HuH-7 (cell line): ENCODE data around the gene HES5.
"Not testable (repeated sequence)": the region's sequence is repeated elsewhere in the genome, so short reads cannot be mapped to it uniquely, and the experiment has no call there.

Source experiments
- DNase-seq: peaks from one replicate; pipeline ENCODE4 v3.0.0; 2011; ENCODE audit warnings: low spot score

Gene HES5

DNA sequence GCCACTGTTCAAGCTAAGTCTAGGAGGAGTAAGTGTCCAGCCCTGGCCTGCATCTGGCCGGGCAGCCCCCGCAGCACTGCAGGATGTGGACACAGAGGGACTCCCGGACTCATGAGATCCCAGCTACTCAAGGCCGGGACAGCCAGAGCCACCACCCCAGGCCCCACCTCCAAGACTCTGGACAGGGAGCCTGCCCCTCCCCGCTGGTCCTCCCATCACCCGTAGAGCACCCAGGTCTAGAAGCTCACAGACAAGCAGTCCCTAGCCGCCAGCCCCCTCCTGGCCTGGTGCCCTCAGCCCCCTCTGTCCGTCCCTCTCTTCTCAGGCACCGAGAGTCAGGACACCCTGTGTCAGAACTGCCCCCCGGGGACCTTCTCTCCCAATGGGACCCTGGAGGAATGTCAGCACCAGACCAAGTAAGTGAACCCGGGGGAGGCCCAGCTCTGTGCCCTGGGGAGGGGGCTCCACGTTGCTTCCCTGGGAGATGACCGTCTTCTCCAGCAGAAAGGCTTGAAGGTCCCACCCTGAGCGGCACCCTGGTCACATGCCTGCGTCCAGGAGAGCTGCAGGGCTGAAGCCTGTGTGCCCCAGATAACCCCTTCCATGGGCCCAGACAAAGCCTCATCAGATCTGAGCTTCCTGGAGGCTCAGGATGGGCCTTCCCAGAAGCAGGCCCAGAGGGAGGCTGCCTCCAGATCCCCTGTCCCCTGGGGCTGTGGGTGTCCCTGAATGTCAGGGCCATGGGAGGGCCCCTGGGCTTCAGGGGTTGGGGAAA, 30.4 kb upstream of the HES5 start:
- DNase-seq, result no peak

DNA sequence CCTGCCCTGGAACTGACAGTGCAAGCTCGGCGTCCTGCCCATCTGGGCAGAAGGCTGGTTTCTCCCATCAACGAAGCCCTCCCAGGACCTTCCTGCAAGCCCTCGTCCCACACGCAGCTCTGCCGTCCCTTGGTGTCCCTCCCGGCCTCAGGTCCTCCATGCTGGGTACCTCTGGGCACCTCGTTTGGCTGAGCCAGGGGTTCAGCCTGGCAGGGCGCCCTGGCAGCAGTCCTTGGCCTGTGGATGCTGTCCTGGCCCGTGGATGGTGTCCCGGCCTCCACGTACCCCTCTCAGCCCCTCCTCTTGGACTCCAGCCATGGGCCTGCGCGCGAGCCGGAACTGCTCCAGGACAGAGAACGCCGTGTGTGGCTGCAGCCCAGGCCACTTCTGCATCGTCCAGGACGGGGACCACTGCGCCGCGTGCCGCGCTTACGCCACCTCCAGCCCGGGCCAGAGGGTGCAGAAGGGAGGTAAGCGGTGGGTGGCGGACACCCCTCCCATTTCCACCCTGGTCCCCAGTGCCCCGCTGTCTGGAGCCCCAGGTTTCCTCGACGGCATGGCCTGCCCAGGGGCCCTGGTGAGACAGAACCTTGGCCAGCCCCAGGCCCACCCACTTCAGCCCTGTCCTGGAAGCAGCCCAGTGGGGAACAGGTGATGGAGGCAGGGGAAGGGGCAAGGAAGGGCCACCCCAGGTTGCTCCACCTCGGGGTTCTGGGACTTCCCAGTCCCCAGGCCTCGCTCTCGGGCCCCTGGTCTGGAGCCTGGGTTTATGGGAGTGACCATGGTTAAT, 29.6 kb upstream of the HES5 start:
- DNase-seq, result no peak

DNA sequence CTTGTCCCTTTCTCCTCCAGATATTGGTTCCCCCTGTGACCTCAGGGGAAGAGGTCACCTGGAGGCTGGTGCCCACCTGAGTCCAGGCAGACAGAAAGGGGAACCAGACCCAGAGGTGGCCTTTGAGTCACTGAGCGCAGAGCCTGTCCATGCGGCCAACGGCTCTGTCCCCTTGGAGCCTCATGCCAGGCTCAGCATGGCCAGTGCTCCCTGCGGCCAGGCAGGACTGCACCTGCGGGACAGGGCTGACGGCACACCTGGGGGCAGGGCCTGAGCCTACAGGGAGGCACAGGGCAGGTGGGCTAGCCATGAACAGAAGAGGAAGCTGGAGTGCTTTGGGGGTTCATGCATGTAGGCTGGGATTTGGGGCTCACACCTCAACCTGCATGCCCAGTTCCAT, 28.8 kb upstream of the HES5 start:
- no peak for DNase-seq

DNA sequence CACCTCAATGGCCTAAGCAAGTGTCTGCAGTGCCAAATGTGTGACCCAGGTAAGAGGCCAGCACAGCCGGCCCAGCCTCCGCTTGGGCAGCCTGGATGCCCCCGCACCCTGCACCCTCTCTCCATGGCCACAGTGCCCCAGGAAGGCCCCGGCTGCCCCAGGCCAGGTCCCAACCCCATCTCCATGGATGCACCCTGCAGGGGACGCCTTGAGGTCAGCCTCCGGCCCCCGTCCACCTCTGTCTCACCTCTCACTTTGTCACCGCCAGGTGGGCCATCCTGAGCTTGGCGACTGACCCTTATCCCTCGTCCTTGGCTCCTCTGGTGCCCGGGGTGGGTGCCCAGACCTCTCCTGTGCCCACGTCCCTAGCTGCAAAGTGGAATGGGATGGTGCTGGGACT, 28.4 kb upstream of the HES5 start:
- DNase-seq, result no peak

DNA sequence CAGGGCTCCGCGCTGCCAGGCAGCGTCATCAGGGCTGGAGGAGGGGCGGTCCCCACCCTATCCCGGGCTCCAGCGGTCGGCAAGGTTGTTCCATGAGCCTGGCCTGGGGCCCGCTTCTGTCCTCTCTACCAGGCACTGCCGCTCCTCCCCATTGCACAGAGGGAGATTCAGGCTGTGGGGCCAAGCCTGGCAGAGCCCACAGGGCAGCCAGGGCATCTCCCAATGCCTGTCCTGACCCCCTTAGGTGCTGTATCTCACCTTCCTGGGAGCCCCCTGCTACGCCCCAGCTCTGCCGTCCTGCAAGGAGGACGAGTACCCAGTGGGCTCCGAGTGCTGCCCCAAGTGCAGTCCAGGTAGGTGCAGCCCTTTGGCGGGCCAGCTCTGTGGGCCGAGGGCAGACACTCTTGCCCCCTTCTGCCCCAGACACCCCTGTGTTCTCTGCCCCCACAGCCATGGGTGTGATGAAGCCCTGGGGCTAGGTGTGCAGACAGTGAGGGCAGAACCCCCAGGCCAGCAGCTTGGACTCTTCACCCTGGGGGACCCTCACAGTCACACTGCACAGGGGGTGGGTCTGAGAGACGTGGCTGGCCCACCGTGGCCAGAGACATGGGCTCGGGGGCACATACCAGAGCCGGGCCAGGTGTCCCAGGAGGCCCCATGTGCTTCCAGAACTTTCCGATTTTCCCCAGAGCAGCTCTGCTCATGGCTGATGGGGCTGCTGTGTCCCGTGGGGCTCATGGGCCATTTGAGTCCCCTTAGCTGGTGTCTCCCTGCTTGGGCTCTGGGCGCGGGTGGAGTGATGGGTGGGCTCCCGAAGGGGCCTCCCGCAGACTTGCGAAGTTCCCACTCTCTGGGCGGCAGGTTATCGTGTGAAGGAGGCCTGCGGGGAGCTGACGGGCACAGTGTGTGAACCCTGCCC, 27.7 kb upstream of the HES5 start:
- no peak for DNase-seq

DNA sequence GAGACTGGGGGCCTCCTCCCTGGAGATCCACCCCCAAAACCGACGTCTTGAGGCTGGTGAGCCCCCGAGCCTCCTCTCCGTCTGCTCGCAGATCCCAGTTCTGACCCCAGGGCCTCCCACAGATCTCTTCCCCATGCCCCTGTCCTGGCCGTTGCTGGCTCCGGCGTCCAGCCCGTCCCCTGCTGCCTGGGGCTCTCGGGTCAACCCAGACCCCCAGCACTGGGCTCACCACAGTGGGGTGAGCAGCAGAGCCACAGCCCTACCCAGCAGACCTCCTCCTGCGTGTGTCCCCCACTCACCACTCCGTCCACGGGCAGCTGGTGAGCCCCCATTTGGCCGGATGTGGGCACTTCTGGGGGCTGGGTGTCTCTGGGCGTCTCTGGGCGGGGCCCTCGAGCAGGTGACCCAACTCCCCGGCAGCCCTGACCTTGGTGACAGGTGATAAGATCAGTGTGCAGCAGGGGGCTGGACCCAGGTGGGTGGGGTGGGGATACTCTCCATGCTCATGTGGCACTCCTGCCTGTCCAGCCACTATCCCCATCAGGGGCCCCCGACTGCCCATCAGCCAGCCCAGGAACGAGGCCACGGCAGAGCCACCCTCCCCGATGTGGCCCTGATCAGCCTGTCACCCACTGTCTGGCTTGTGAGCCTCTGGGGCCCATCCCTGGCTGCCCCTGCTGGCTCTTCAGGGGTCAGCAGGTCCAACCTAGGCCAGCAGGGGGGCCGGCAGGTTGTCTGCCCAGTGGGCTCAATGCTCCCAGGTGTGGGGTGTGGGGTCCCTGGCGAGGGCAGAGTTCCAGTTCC, 26.8 kb upstream of the HES5 start:
- DNase-seq, result no peak

DNA sequence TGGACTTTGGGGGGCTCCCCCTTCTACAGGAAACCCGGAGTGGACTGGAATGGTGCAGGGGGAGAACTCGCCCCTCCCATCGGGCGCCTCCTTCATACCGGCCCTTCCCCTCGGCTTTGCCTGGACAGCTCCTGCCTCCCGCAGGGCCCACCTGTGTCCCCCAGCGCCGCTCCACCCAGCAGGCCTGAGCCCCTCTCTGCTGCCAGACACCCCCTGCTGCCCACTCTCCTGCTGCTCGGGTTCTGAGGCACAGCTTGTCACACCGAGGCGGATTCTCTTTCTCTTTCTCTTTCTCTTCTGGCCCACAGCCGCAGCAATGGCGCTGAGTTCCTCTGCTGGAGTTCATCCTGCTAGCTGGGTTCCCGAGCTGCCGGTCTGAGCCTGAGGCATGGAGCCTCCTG, 26.2 kb upstream of the HES5 start, which contains the start of gene TNFRSF14:
Gene TNFRSF14 (plus strand): TSS at position 95 of the 401 bp plus-strand sequence. CDS start 294 bp downstream, at position 389.
- DNase-seq, result peak; percentile 56

DNA sequence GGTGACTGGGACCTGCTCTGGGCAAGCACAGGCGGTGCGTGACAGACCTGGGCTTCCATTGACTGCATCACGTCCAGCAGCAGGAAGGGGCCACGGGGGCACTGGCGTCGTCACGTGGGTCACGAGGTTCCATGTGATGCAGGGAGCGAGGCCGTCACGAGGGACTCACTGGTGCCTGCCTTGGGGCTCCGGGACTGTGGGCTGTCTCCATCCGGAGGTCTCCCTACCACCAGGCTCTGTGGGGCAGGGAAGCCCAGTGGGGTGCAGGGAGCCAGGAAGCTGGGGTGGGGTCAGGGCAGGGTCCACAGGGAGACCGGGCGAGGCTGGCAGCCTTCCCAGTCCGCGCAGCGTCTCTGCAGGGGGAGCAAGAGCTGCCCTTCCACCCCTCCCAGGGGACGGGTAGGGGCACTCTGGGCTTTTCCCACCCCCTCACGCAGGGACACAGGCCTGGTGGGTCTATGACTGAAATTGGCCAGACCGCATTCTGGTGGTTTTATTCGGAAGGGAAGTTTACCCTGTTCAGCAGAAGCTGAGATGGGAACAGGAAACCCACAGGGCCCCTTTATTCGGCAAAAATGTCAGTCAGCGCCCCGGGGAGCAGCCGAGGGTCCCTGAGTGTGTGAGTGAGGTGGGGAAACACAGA, 25.7 kb upstream of the HES5 start:
- no peak for DNase-seq

DNA sequence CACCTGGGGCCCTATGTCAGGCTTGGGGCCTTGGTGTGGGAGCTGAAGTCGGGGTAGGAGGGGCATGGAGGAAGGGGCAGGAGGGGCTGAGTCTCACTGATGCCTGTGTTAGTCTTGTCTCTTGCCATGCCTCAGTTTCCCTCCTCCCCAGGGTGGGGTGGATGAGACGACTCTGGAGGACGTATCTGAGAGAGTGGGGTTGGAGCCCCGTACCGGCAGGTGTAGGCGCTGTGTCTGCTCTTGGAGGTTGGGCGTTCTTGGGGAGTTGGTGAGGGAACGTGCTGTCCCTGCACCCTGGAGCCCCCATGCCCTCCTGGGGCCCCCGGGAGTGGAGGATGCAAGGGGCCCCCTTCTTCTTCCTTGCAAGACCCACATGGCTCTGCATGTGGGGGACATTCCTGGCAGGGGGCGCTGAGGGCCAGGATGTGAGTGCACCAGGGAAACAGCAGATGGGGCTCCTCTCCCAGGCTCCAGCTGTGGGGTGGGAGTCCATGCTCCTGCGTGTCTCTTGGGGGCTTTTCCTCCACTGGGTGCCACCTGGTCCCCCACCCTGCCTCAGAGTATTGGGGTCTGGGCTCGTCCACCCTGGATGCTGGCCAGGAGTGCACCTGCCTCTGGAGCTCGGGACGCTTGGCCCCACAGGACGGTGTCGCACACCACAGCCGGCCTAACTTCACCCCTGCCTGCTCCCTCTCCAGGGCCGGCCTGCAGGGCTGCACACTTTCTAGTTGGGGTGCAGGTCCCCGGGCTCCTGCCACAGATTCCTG, 24.7 kb upstream of the HES5 start:
- peak; percentile 58 for DNase-seq

DNA sequence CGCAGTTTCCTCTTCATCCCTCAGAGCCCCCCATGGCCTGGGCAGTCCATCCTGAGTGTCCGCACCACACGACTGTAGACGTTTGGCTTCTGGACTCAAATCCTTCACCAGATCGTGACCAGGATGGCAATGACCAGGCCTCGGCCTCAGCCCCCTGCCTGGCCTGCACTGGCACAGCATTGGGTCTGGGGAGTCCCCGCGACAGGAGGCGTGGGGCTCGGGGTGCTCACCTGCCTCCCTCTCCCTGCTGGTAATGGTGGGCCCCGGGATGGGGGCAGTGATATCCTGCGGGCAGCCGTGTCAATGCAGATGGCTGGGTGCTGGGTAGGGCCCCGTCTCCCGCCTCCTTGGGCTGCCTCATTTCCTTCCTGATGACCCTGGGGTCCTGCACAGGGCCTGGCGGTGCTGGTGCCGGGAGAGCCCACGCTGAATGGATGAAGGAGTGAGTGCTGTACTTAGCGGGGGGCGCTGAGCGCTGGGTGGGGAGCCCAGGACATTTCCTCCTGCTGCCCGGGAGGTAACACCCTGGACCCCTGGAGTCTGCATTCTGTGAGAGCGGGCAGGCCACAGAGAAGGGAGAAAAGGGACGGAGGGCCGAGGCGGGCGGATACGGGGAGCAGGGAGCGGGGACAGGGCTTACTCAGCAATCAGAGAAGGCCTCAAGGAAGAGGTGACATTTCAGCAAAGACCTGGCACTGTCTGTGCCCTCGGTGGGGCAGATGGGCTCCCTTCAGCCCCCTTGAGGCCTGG, 24.0 kb upstream of the HES5 start:
- DNase-seq, result no peak

DNA sequence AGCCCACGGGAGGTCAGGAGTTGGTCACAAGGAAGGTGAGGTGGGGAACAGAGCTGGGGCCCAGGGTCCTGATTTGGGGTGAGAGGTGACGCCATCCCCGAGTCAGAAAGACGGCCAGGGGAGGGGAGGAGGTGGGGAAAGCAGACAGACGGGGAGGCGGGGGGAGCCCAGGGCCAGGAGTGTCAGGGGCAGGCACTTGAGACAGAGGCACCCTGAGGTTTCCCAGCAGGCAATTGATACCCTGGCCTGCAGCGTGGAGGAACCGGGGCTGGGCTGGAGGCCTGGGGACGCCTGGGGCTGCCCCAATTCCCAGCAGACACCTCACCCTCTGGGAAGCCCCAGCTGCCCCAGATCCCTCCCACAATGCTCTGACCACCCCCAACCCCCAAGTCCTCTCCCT, 23.0 kb upstream of the HES5 start:
- DNase-seq, result not testable (repeated sequence)

DNA sequence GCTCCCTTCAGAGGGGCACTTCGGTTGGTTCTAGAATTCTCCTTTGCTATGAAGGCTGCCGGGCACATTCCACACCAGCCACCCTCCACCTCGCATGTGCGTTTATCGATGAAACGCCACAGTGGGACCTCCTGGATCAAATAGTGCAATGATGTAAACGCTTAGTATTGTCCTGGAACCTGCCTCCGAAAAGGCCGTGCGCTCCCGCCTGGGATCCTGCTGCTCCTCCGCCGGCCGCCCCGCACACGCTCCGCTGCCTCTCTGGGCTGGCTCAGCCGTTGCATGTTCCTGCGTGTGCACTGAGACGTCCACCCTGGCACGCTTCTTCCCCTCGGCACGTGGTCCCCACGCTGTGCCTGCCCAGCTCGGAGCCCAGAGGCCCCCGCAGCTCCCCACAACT, 22.1 kb upstream of the HES5 start:
- no peak for DNase-seq

DNA sequence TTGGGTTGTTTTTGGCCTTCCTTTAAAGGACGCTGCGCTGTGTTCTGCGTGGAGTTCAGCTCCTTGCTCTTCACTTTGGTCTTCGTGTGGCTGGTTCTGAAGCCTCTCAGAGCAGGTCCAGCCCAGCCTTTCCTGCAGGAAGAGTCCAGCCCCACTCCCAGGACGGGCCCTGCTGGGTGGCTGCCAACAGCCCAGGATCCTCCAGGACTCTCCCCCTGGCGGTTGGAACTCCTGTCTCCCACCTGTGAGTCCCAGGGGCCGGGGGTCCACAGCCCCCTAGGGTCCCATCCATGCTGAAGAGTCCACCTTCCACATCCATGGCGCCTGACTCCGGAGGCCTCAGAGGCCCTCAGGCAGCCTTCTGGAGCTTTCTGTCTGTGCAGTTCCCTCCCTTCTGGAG, 21.5 kb upstream of the HES5 start:
- DNase-seq, result not testable (repeated sequence)

DNA sequence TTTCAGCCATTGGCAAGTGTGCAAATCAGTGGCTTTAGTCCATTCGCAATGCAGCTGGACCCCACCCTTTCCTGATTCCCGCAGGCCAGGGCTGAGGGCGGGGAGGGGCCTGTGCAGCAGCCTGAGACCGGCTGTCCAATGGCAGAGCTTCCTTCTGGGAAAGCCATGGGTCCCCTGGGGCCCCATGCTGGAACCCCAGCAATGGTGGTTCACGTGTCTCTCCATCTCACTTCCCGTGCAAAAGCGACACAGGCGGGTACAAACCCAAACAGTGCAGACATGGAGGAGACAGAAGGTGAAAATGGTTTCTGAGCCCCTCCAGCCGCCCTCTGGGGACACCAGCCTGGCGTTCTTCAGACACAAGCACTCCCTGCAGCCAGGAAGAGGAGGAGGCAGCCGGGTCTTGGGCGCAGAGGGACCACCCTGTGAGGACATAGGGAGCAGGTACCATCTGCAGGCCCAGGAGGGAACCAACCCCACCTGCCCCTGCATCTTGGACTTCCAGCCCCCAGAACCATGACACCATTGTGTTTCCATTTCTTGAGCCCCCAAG, 20.3 kb upstream of the HES5 start:
- not testable (repeated sequence) for DNase-seq

DNA sequence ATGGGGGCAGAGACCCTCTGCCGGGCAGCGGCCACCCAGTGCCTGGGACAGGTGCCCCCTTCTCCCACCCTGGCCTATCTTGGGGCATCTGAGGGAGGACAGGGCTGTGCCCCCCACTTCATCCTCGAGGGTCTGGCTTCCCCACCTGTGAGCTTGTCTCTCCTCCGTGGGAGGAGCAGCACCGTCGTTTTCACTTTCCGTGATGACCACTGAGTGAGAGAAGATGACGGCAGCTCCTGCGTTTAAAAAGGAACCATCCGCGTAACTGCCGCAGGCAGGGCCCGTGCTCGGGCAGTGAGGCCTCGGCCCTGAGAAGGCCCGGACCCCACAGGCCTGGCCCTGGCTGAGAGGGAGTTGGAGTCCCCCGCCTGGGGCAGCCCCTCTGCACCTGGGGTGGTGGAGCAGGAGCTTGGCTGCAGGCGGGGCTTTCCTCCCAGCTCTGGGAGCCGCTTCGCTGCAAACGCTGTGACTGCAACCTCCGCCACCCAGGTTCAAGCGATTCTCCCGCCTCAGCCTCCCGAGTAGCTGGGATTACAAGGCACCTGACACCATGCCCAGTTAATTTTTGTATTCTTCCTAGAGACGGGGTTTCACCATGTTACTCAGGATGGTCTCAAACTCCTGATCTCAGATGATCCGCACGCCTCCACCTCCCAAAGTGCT, 19.4 kb upstream of the HES5 start:
- DNase-seq, result not testable (repeated sequence)

DNA sequence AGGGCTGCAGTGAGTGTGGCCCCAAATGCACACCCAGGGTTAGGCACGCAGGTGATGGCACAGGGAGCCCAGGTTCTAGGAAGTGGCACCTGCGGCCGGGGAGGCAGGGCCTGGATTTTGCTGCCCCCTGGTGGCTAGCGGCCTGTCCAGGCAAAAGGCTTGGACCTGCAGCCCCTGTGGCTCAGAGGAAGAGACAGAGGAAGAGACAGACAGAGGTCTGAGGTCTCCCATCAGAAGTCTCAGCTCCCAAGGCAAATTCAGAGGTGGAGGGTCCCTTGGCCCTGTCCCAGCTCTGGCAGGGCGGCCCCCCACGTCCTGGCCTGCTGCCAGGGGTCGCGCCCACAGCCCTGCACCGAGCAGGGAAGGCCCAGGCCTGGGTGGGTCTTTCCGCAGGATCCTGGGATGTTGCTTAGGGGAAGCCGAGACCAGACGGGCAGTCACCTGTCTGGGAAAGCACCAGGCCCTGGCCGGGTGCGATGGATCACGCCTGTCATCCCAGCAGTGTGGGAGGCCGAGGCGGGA, 18.1 kb upstream of the HES5 start:
- peak; percentile 94 for DNase-seq

DNA sequence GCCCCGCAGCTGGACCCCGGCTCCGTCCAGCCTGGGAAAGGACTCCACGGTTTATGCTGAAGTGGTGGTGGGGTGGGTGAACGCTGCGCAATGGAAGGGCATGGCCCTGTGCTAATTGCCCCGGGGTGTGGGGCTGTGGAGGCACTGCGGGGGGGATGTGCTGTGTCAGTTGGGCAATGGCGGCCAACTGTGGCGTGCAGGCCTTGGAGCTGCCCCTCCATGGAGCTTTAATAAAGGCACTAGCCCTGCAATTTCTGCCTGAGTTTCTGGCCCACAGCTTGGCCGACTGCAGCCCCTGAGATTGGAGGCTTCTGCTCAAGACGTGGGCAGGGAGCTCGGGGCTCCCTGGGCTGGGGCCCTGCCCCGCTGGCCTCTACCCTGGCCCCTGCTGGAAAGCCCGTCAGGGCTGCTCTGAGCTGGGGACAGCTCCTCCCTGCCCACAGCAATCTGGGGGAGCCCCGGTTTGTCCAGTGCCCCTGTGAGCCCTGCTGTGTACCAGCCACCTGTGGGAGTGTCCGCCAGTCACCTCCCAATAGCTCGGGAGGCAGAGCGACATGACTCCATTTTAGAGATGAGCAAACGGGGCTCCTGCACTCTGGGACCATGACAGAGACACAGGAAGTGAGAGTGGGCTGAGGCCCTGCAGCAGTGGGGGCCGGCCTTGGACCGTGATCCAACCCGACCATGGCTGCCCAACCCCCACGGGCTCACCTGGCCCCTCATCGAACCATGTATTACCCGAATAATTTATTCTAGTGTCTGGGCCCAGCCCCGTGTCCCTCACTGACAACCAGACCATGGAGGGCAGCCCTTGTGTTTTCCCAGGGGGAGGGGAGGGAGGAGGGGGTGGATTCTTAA, 17.4 kb upstream of the HES5 start:
- no peak for DNase-seq
